ENCODE results near the gene LZTR1.

The LZTR1 gene

DNA sequence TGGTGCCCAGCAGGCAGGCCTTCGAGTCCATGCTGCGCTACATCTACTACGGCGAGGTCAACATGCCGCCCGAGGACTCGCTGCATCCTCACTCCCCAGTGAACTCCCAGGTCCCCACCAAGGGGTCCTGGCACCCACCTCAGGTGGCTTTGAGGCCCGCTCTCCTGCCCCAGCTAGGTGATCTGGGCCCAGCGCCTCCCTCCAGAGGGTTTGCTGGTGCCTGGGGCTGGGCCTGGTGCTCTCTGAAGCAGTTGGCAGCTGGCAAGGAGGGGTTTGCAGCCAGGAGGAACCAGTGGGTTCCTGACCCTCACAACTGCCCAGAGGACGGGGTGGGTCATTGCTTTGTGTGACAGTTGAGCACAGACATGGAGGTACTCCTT lies 13.9 kb downstream of the LZTR1 start:
- H3K4me3 ChIP-seq (ENCODE audit: low read length), result no peak overlapping the region
- H3K9me2 ChIP-seq (replicated peaks; ENCODE audit: insufficient read depth, low read length), result no peaks in the 10 kb centered on the region
- H3K79me2 ChIP-seq (ENCODE audit: low read length), result peaks cover 17% of the 10 kb centered on the region
- H3K9ac ChIP-seq (ENCODE audit: low read length), result no peak overlapping the region
- H3K4me2 ChIP-seq (ENCODE audit: low read depth, low read length), result no peak overlapping the region
- H3K4me1 ChIP-seq (ENCODE audit: low read length), result peaks cover 5% of the 10 kb centered on the region; the same call in 1 of the 2 replicates
- no peaks in the 10 kb centered on the region for H3K27me3 ChIP-seq (replicated peaks; ENCODE audit: insufficient read depth, low read length)
- H3F3A ChIP-seq (ENCODE audit: insufficient read depth, low read length), result no peaks in the 10 kb centered on the region; the same call in 1 of the 2 replicates
- H3K9me3 ChIP-seq (replicated peaks; ENCODE audit: insufficient read depth, low read length), result no peaks in the 10 kb centered on the region
- no peak for DNase-seq
- no peaks in the 10 kb centered on the region for H4K20me1 ChIP-seq (ENCODE audit: insufficient read depth, low read length)
- H2AFZ ChIP-seq (ENCODE audit: low read length), result no peak overlapping the region
- TF ChIP-seq EZH2phosphoT487 (IDR thresholded peaks at IDR 0.05; ENCODE audit: low read length) (no peak), EZH2 (optimal IDR thresholded peaks at IDR 0.05; ENCODE audit: low read depth, low read length) (no peak)
- TF ChIP-seq, protein P1, sequence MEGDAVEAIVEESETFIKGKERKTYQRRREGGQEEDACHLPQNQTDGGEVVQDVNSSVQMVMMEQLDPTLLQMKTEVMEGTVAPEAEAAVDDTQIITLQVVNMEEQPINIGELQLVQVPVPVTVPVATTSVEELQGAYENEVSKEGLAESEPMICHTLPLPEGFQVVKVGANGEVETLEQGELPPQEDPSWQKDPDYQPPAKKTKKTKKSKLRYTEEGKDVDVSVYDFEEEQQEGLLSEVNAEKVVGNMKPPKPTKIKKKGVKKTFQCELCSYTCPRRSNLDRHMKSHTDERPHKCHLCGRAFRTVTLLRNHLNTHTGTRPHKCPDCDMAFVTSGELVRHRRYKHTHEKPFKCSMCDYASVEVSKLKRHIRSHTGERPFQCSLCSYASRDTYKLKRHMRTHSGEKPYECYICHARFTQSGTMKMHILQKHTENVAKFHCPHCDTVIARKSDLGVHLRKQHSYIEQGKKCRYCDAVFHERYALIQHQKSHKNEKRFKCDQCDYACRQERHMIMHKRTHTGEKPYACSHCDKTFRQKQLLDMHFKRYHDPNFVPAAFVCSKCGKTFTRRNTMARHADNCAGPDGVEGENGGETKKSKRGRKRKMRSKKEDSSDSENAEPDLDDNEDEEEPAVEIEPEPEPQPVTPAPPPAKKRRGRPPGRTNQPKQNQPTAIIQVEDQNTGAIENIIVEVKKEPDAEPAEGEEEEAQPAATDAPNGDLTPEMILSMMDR (IDR thresholded peaks at IDR 0.05; ENCODE audit: low read length), result no peak
- H3K27ac ChIP-seq (ENCODE audit: low read length), result no peak overlapping the region
- no peaks in the 10 kb centered on the region for H3K36me3 ChIP-seq (replicated peaks; ENCODE audit: insufficient read depth, low read length)

DNA sequence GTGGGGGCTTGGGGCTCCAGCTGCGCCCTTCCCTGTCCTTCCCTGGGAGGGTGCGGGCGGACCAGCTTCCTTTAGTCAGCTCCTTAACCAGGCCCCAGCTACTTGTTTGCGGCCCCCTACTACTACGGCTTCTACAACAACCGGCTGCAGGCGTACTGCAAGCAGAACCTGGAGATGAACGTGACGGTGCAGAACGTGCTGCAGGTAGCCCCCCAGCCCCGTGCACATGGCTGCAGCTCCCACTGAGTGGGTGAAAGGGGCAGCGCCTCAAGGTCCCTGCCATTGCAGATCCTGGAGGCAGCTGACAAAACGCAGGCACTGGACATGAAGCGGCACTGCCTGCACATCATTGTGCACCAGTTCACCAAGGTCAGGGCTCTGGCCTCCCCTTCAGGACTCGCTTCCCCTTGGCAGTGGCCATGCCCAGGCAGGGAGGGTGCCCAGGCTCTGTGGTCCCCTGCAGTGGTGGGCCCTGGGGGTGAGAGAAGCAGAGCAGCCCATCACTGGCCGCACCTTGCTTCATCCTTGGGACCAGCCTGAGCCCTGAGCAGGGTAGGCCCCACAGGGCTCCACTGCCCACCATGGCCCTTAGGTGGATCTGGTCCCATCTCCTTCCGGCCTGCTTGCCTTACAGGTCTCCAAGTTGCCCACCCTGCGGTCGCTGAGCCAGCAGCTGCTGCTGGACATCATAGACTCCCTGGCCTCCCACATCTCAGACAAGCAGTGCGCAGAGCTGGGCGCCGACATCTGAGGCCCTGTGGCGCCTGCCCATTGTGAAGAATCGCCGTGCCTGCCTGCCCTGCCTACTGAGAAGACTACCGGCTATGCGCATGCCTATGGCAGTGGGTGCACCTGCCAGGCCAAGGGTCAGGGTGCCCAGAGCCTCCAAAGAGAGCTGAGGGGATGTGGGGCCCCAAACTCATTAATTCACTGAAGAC lies 14.8 kb downstream of the LZTR1 start:
- Histone ChIP-seq H3K27ac (ENCODE audit: low read length) (no peak overlapping the region), H3K9me3 (replicated peaks; ENCODE audit: insufficient read depth, low read length) (no peaks in the 10 kb centered on the region), H4K20me1 (ENCODE audit: insufficient read depth, low read length) (no peaks in the 10 kb centered on the region), H3K36me3 (replicated peaks; ENCODE audit: insufficient read depth, low read length) (no peaks in the 10 kb centered on the region), H3K79me2 (ENCODE audit: low read length) (peaks cover 21% of the 10 kb centered on the region), H3K9ac (ENCODE audit: low read length) (no peak overlapping the region), H3K4me3 (ENCODE audit: low read length) (no peak overlapping the region), H3F3A (ENCODE audit: insufficient read depth, low read length) (peaks cover 5% of the 10 kb centered on the region), H3K4me1 (ENCODE audit: low read length) (peaks cover 5% of the 10 kb centered on the region; the same call in 1 of the 2 replicates), H3K27me3 (replicated peaks; ENCODE audit: insufficient read depth, low read length) (no peaks in the 10 kb centered on the region), H3K4me2 (ENCODE audit: low read depth, low read length) (no peak overlapping the region), H3K9me2 (replicated peaks; ENCODE audit: insufficient read depth, low read length) (no peaks in the 10 kb centered on the region), H2AFZ (ENCODE audit: low read length) (no peak overlapping the region)
- no peak for TF ChIP-seq EZH2 (optimal IDR thresholded peaks at IDR 0.05; ENCODE audit: low read depth, low read length)
- TF ChIP-seq, protein P1 (IDR thresholded peaks at IDR 0.05; ENCODE audit: low read length), result no peak
- TF ChIP-seq EZH2phosphoT487 (IDR thresholded peaks at IDR 0.05; ENCODE audit: low read length), result no peak
- DNase-seq, result no peak

DNA sequence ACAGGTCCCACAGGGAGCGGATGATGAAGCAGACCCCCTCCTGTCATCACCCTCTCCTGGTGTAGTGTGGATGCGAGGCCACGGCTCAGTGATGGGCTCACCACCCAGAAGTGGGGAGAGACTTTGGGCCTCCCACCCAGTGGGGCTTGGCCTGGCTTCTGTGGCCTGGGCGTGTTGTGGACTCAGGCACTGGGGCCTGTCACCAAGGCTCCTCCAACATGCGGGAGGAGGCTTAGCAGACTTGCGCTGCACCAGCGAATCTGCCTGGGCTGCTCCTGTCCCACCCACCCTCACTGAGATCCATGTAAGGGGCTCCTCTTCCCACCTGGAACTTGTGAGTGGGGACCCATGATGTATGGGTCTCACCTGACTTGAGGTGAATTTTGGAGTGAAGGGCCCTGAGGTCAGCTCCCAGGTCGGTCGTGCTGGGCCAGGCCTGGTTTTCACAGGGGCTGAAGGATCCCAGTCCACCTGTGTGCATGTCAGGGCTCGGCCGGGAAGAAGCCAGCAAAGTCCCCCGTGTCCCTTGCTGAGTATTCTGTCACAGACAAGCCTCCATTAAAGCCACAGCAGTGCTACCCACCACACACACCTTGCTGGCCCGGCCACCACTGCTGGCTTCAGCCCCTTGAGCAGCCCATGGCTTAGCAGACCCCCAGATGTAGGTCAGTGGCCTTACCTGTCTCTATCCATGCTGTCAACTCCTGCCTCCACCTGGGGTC lies 15.6 kb downstream of the LZTR1 start:
- H3K36me3 ChIP-seq (replicated peaks; ENCODE audit: insufficient read depth, low read length), result no peaks in the 10 kb centered on the region
- H4K20me1 ChIP-seq (ENCODE audit: insufficient read depth, low read length), result no peaks in the 10 kb centered on the region
- peaks cover 5% of the 10 kb centered on the region; the same call in 1 of the 2 replicates for H3K4me1 ChIP-seq (ENCODE audit: low read length)
- TF ChIP-seq, protein P1 (IDR thresholded peaks at IDR 0.05; ENCODE audit: low read length), result no peak
- peaks cover 21% of the 10 kb centered on the region for H3K79me2 ChIP-seq (ENCODE audit: low read length)
- H3K9me3 ChIP-seq (replicated peaks; ENCODE audit: insufficient read depth, low read length), result no peaks in the 10 kb centered on the region
- no peak overlapping the region for H3K27ac ChIP-seq (ENCODE audit: low read length)
- no peak overlapping the region for H2AFZ ChIP-seq (ENCODE audit: low read length)
- no peak overlapping the region for H3K9ac ChIP-seq (ENCODE audit: low read length)
- H3K27me3 ChIP-seq (replicated peaks; ENCODE audit: insufficient read depth, low read length), result no peaks in the 10 kb centered on the region
- H3K4me2 ChIP-seq (ENCODE audit: low read depth, low read length), result no peak overlapping the region
- H3K4me3 ChIP-seq (ENCODE audit: low read length), result no peak overlapping the region
- H3F3A ChIP-seq (ENCODE audit: insufficient read depth, low read length), result peaks cover 12% of the 10 kb centered on the region
- no peaks in the 10 kb centered on the region for H3K9me2 ChIP-seq (replicated peaks; ENCODE audit: insufficient read depth, low read length)
- DNase-seq, result no peak

All from MM.1S (cell line).